GM21786 (cell line): ENCODE results near the gene CPZ.
"Not testable (repeated sequence)": the region's sequence is repeated elsewhere in the genome, so short reads cannot be mapped to it uniquely, and the experiment has no call there.

Experiments
- ATAC-seq: cut with Tn5 transposase; IDR thresholded peaks from one replicate; pipeline ENCODE4 v1.9.1; 2021; ENCODE audit not compliant: unreplicated experiment

The CPZ gene

GRCh38 chr4:8634773-8635172, 42.2 kb downstream of the CPZ start:
- ATAC-seq: not testable (repeated sequence)

GRCh38 chr4:8635897-8636554, 43.5 kb downstream of the CPZ start:
- ATAC-seq: not testable (repeated sequence)

- ATAC-seq: no peak
Measured at GRCh38 chr4:8637456-8637984, 45.0 kb downstream of the CPZ start.

- ATAC-seq: no peak
Measured at GRCh38 chr4:8639021-8639420, 46.5 kb downstream of the CPZ start.

GRCh38 chr4:8639777-8640720, 47.5 kb downstream of the CPZ start:
- no peak for ATAC-seq

- ATAC-seq: no peak
Measured at GRCh38 chr4:8640816-8641215, 48.3 kb downstream of the CPZ start.

GRCh38 chr4:8641256-8641655, 48.7 kb downstream of the CPZ start:
- no peak for ATAC-seq

GRCh38 chr4:8641931-8642650, 49.5 kb downstream of the CPZ start:
- ATAC-seq: no peak

GRCh38 chr4:8642651-8643321, 50.2 kb downstream of the CPZ start:
- no peak for ATAC-seq

GRCh38 chr4:8643441-8643840, 50.9 kb downstream of the CPZ start:
- ATAC-seq: no peak

- no peak for ATAC-seq
Measured at GRCh38 chr4:8643986-8644385, 51.4 kb downstream of the CPZ start.

GRCh38 chr4:8644461-8644891, 51.9 kb downstream of the CPZ start:
- no peak for ATAC-seq

- no peak for ATAC-seq
Measured at GRCh38 chr4:8644966-8645752, 52.6 kb downstream of the CPZ start.

- no peak for ATAC-seq
Measured at GRCh38 chr4:8645753-8646124, 53.2 kb downstream of the CPZ start.

GRCh38 chr4:8646296-8647093, 53.9 kb downstream of the CPZ start:
- no peak for ATAC-seq

- no peak for ATAC-seq
Measured at GRCh38 chr4:8647094-8647570, 54.6 kb downstream of the CPZ start.

GRCh38 chr4:8647626-8648025, 55.1 kb downstream of the CPZ start:
- no peak for ATAC-seq

GRCh38 chr4:8648296-8648695, 55.7 kb downstream of the CPZ start:
- ATAC-seq: no peak
